IMR-90 (cell line): ENCODE data around the gene MALAT1.

Experiments
- CTCF ChIP-seq: conservative IDR thresholded peaks from 2 replicates; pipeline ENCODE4 v1.5.1; 2012; ENCODE audit warnings: mild to moderate bottlenecking, low read depth, low read length, improper control_type of control experiment
- POLR2A ChIP-seq: IDR thresholded peaks from 2 replicates; pipeline ENCODE4 v1.6.1; 2012; ENCODE audit warnings: mild to moderate bottlenecking, low read depth, low read length
- USF2 ChIP-seq: fragments of 150-350 bp; IDR thresholded peaks from 2 replicates; pipeline ENCODE4 v1.6.1; 2017; ENCODE audit warnings: mild to moderate bottlenecking, antibody characterized with exemption, low read length, low read depth

- TF ChIP-seq CTCF (no peak), USF2 (no peak), POLR2A (0 out of 2 replicates have a peak, but pooled peaks have one; percentile 16)
Observed at GRCh38 chr11:65538915-65539743, 40.3 kb downstream of the MALAT1 start.
